GM10847 (cell line): Measurements from ENCODE around the gene TBCD.

Experiments used
- POLR2A ChIP-seq: IDR thresholded peaks from 2 replicates; pipeline ENCODE4 v1.6.1; 2011; ENCODE audit not compliant: insufficient read length; ENCODE audit errors: extremely low read depth

TBCD gene

GRCh38 chr17:82838386-82839063, 86.7 kb downstream of the TBCD start:
- no peak for TF ChIP-seq POLR2A

GRCh38 chr17:82839617-82840292, 87.9 kb downstream of the TBCD start, which contains the start of gene ZNF750:
Gene ZNF750 (minus strand): TSS chr17:82840022. CDS start chr17:82832454, 7,568 bp downstream.
- no peak for TF ChIP-seq POLR2A

- no peak for TF ChIP-seq POLR2A
Measured at GRCh38 chr17:82840431-82840831, 88.6 kb downstream of the TBCD start.

GRCh38 chr17:82841921-82842596, 90.2 kb downstream of the TBCD start:
- TF ChIP-seq POLR2A: no peak

GRCh38 chr17:82843904-82844680, 92.2 kb downstream of the TBCD start:
- TF ChIP-seq POLR2A: no peak

- TF ChIP-seq POLR2A: no peak
Measured at GRCh38 chr17:82844796-82845162, 92.9 kb downstream of the TBCD start.

- no peak for TF ChIP-seq POLR2A
Measured at GRCh38 chr17:82845163-82845807, 93.4 kb downstream of the TBCD start.

- TF ChIP-seq POLR2A: no peak
Measured at GRCh38 chr17:82846061-82846691, 94.3 kb downstream of the TBCD start.

GRCh38 chr17:82848022-82848592, 96.2 kb downstream of the TBCD start:
- no peak for TF ChIP-seq POLR2A

- no peak for TF ChIP-seq POLR2A
Measured at GRCh38 chr17:82849076-82849945, 97.4 kb downstream of the TBCD start.

GRCh38 chr17:82851381-82851780, 99.5 kb downstream of the TBCD start:
- no peak for TF ChIP-seq POLR2A

GRCh38 chr17:82854226-82854625, 102.4 kb downstream of the TBCD start:
- TF ChIP-seq POLR2A: no peak

GRCh38 chr17:82856361-82856760, 104.5 kb downstream of the TBCD start:
- no peak for TF ChIP-seq POLR2A
